ENCODE data around the gene FBN2.

DNA sequence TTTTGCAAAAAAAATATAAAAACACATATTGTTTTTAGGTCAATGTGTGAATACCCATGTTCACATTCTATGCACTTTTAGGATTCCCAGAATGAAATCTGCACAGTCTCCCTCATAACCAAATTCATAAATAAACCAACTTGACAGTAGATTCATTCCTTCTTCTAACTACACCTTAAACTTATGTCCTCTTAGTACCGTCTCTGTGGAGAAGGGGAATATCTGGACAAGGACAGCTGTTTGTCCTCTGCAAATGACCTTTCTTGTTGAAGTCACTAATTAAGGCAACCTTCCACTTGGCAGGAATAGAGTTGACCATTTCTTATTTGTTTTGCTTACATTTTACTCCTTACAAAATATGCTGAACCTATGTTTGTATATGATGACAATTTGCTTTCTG lies 71.1 kb downstream of the FBN2 start:
- TF ChIP-seq, protein P1, sequence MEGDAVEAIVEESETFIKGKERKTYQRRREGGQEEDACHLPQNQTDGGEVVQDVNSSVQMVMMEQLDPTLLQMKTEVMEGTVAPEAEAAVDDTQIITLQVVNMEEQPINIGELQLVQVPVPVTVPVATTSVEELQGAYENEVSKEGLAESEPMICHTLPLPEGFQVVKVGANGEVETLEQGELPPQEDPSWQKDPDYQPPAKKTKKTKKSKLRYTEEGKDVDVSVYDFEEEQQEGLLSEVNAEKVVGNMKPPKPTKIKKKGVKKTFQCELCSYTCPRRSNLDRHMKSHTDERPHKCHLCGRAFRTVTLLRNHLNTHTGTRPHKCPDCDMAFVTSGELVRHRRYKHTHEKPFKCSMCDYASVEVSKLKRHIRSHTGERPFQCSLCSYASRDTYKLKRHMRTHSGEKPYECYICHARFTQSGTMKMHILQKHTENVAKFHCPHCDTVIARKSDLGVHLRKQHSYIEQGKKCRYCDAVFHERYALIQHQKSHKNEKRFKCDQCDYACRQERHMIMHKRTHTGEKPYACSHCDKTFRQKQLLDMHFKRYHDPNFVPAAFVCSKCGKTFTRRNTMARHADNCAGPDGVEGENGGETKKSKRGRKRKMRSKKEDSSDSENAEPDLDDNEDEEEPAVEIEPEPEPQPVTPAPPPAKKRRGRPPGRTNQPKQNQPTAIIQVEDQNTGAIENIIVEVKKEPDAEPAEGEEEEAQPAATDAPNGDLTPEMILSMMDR (IDR thresholded peaks at IDR 0.05) = no peak
- no peak for TF ChIP-seq POLR2A (IDR thresholded peaks at IDR 0.05)
